Natural killer cell (primary cell): ENCODE results near the gene FBXL7. TPM values are rescaled to one million over a fixed set of nuclear protein-coding genes. Genes with fewer than 3 reads are reported as not detected.

Experiments
- ATAC-seq, 3 donors: fragments of 150-1000 bp in 2 of 3; fragments of 200-7000 bp in 1 of 3; cut with Tn5 transposase; 1 replicate in 1 of 3; 2 replicates in 2 of 3; pipeline ENCODE4 v1.10.0; 2021; ENCODE audit warnings: mild to moderate bottlenecking in 2 of 3, moderate library complexity in 2 of 3
- DNase-seq, 2 donors: peaks; one replicate each; pipeline versions ENCODE4 v3.0.0 to v3.0.0-alpha.2; 2013 to 2021; ENCODE audit warnings: mixed read lengths in 1 of 2
- H3K27ac ChIP-seq: one replicate; pipeline ENCODE4 v1.5.1; 2013; ENCODE audit warnings: mild to moderate bottlenecking, low read length
- H3K27me3 ChIP-seq: one replicate; pipeline ENCODE4 v1.6.1; 2013; ENCODE audit warnings: low read length; ENCODE audit not compliant: control insufficient read depth, insufficient read depth
- H3K36me3 ChIP-seq: one replicate; pipeline ENCODE4 v1.6.1; 2013; ENCODE audit warnings: low read length; ENCODE audit not compliant: control insufficient read depth, insufficient read depth
- H3K4me1 ChIP-seq: one replicate; pipeline ENCODE4 v1.6.1; 2013; ENCODE audit warnings: low read length; ENCODE audit not compliant: control insufficient read depth, insufficient read depth
- H3K4me3 ChIP-seq: one replicate; pipeline ENCODE4 v1.5.1; 2013; ENCODE audit warnings: low read length
- H3K9me3 ChIP-seq: one replicate; pipeline ENCODE4 v1.6.1; 2013; ENCODE audit warnings: low read length; ENCODE audit not compliant: control insufficient read depth, insufficient read depth
- H3K27ac Mint-ChIP-seq, 2 donors: one replicate each; pipeline ENCODE4 v1.8.0; 2022; ENCODE audit warnings: mild to moderate bottlenecking in 2 of 2, mixed read lengths in 2 of 2, moderate library complexity in 1 of 2
- H3K27me3 Mint-ChIP-seq, 2 donors: one replicate each; pipeline ENCODE4 v1.8.0; 2022; ENCODE audit warnings: low read depth in 2 of 2, mixed read lengths in 2 of 2
- H3K36me3 Mint-ChIP-seq: one replicate; pipeline ENCODE4 v1.8.0; 2022; ENCODE audit warnings: mixed read lengths
- H3K4me1 Mint-ChIP-seq, 2 donors: one replicate each; pipeline ENCODE4 v1.8.0; 2022; ENCODE audit warnings: mixed read lengths in 2 of 2
- H3K4me3 Mint-ChIP-seq: one replicate; pipeline ENCODE4 v1.8.0; 2022; ENCODE audit warnings: mild to moderate bottlenecking, moderate library complexity, mixed read lengths
- H3K9me3 Mint-ChIP-seq, 2 donors: one replicate each; pipeline ENCODE4 v1.8.0; 2022; ENCODE audit warnings: mixed read lengths in 2 of 2
- CTCF ChIP-seq: fragments of 200-600 bp; IDR thresholded peaks from one replicate; pipeline ENCODE4 v1.8.0; 2022; ENCODE audit warnings: antibody characterized with exemption
- WGBS: methylation state at CpG from one replicate; pipeline ENCODE4 v1.1.7; 2013; ENCODE audit warnings: missing lambda C conversion rate; ENCODE audit not compliant: insufficient coverage; 5-methylcytosine and 5-hydroxymethylcytosine counted together
- intact Hi-C: fragments of 100-400 bp; cut with micrococcal nuclease; formaldehyde crosslinking; loops from one replicate; pipeline ENCODE4 v1.14.2; 2022
- total RNA-seq, 4 donors: library from RNA; stranded (reverse); fragments of 120-200 nt in 1 of 4; gene quantifications; one replicate each; pipeline versions ENCODE4 v1.2.3 to v1.2.4, GENCODE V29; 2013 to 2022

FBXL7 gene
- total RNA-seq, 3 donors from 2014 or later (not counting 1 experiment from before 2014, with no cell fraction given): not detected

GRCh38 chr5:15547261-15547839, 47.4 kb downstream of the FBXL7 start:
- TF ChIP-seq CTCF: no peak
- H3K4me3 Mint-ChIP-seq: no peak overlapping the region
- Histone ChIP-seq H3K4me3 (no peak overlapping the region), H3K27me3 (no peaks in the 10 kb centered on the region), H3K9me3 (no peaks in the 10 kb centered on the region), H3K36me3 (no peaks in the 10 kb centered on the region), H3K27ac (no peak overlapping the region), H3K4me1 (no peaks in the 10 kb centered on the region)
- no peaks in the 10 kb centered on the region for H3K27me3 Mint-ChIP-seq
- WGBS: 83% methylated on average over 4 of the region's 4 CpGs
- ATAC-seq (no peak), DNase-seq (no peak)
- H3K4me1 Mint-ChIP-seq: no peaks in the 10 kb centered on the region
- peaks cover 8 to 10% of the 10 kb centered on the region in 2 donors for H3K9me3 Mint-ChIP-seq
- H3K36me3 Mint-ChIP-seq: no peaks in the 10 kb centered on the region
- intact Hi-C loops: no loop called here
- H3K27ac Mint-ChIP-seq: no peak overlapping the region

- TF ChIP-seq CTCF: no peak
- H3K36me3 ChIP-seq: no peaks in the 10 kb centered on the region
- intact Hi-C loops: no loop called here
- Mint-ChIP-seq H3K27ac (no peak overlapping the region), H3K27me3 (no peaks in the 10 kb centered on the region), H3K4me1 (no peaks in the 10 kb centered on the region), H3K4me3 (no peak overlapping the region), H3K36me3 (no peaks in the 10 kb centered on the region), H3K9me3 (peaks cover 12 to 14% of the 10 kb centered on the region in 2 donors)
- no peaks in the 10 kb centered on the region for H3K4me1 ChIP-seq
- WGBS: no CpG with 5 or more reads among the region's 1 CpG
- no peak overlapping the region for H3K4me3 ChIP-seq
- no peaks in the 10 kb centered on the region for H3K27me3 ChIP-seq
- ATAC-seq (no peak), DNase-seq (no peak)
- H3K27ac ChIP-seq: no peak overlapping the region
- H3K9me3 ChIP-seq: no peaks in the 10 kb centered on the region
These were observed 50.0 kb downstream of the FBXL7 start for GRCh38 chr5:15549961-15550360.

GRCh38 chr5:15550502-15551112, 50.6 kb downstream of the FBXL7 start:
- H3K4me1 ChIP-seq: no peaks in the 10 kb centered on the region
- DNase-seq (no peak), ATAC-seq (no peak)
- peaks cover 14 to 15% of the 10 kb centered on the region in 2 donors for H3K9me3 Mint-ChIP-seq
- no peak overlapping the region for H3K4me3 ChIP-seq
- H3K9me3 ChIP-seq: no peaks in the 10 kb centered on the region
- WGBS: 80% methylated on average over 4 of the region's 4 CpGs
- H3K36me3 Mint-ChIP-seq: no peaks in the 10 kb centered on the region
- H3K36me3 ChIP-seq: no peaks in the 10 kb centered on the region
- no peaks in the 10 kb centered on the region for H3K27me3 ChIP-seq
- no peak overlapping the region for H3K4me3 Mint-ChIP-seq
- no peaks in the 10 kb centered on the region for H3K4me1 Mint-ChIP-seq
- no peaks in the 10 kb centered on the region for H3K27me3 Mint-ChIP-seq
- H3K27ac Mint-ChIP-seq: no peak overlapping the region
- no peak overlapping the region for H3K27ac ChIP-seq
- no peak for TF ChIP-seq CTCF
- intact Hi-C loops: no loop called here

- ATAC-seq: no peak
These were observed 51.1 kb downstream of the FBXL7 start for GRCh38 chr5:15551113-15551504.

More at GRCh38 chr5:15551113-15551504, 51.1 kb downstream of the FBXL7 start:
- Histone ChIP-seq H3K36me3 (no peaks in the 10 kb centered on the region), H3K4me3 (no peak overlapping the region), H3K4me1 (no peaks in the 10 kb centered on the region), H3K9me3 (no peaks in the 10 kb centered on the region), H3K27ac (no peak overlapping the region), H3K27me3 (no peaks in the 10 kb centered on the region)
- H3K9me3 Mint-ChIP-seq: peaks cover 18 to 19% of the 10 kb centered on the region in 2 donors
- 66% methylated on average over 4 of the region's 4 CpGs for WGBS
- no peaks in the 10 kb centered on the region for H3K4me1 Mint-ChIP-seq
- no peaks in the 10 kb centered on the region for H3K36me3 Mint-ChIP-seq
- no peak for TF ChIP-seq CTCF
- intact Hi-C loops: no loop called here
- H3K4me3 Mint-ChIP-seq: no peak overlapping the region
- no peak for DNase-seq
- H3K27me3 Mint-ChIP-seq: no peaks in the 10 kb centered on the region
- H3K27ac Mint-ChIP-seq: no peak overlapping the region
